SK-MEL-5 (cell line): Measurements from ENCODE around the gene MLLT10. TPM values are rescaled to one million over a fixed set of nuclear protein-coding genes. Genes with fewer than 3 reads are reported as not detected.

ENCODE experiments used
- DNase-seq: peaks from one replicate; pipeline ENCODE4 v3.0.0-alpha.2; 2016; ENCODE audit warnings: low read depth, low spot score
- in situ Hi-C: cut with HindIII; loops from 2 replicates; pipeline ENCODE4 v1.10.0; 2016; ENCODE audit warnings: low sequenced_read_pairs, high pct_unique_total_duplicates, low pct_unique_long_range_greater_than_20kb
- total RNA-seq: library from RNA; depleted of rRNA; stranded (reverse); fragments of >200 nt; shearing (Covaris generic); gene quantifications from 2 replicates; pipeline ENCODE4 v1.2.3, GENCODE V29; 2014

The MLLT10 gene
- total RNA-seq, 1 experiment from 2014 or later = 24.8 TPM

DNA sequence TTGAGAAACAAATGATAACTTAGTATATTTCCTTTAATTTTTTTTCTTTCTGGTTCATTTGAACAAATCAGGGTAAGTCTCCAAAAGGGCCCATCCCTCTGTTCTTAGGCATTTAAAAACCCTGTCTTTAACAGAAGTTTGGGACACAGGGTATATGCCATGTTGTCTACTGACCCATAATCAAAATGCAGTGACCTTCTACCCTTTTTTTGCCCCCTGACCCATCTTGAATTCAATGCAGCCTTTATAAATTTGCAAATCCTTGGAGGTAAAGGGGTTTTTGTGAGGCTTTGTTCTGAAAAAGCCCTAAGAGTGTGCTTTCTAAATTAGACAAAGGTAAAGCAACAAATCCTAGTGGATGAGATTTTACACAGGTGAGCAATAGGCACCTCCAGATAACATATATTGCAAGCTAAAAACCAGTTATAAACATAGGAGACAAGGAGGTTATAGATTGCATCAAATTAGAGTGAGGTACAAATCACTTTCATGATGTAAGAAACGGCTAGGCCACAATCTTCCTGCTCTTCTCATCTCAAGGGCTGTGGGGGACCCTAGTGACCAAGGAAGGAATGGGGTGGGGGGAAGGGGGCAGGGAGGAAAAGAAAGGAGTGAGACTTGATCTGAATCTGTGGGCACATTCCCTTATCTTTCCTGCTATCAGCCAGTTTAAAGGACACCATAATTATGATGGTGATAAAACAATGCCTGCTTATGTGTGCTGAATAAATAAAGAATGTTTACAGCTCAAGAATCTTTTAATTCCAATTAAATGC lies 11.2 kb upstream of the MLLT10 start:
- no peak for DNase-seq
- in situ Hi-C loops = no loop called here

DNA sequence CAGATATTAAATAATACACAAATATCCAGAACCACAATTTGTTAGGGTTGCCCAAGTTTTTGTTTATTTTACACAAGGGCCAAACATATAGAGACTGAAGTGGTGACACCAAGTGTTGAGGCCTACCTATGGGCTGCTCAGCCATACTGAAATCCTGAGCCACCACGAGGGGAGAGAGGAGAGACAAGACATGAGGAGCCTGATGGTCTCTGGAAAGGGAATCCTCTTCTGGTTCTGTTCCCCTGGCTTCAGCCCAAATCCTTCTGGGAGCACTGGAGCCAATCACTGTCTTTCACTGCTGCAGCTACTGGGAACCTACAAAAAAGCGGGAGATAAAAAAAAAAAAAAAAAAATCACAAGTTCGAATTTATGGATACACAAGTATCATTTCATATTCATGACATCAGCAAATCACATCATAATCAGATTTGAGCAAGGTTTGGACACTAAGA lies 10.4 kb upstream of the MLLT10 start:
- DNase-seq = no peak
- in situ Hi-C loops = no loop called here

DNA sequence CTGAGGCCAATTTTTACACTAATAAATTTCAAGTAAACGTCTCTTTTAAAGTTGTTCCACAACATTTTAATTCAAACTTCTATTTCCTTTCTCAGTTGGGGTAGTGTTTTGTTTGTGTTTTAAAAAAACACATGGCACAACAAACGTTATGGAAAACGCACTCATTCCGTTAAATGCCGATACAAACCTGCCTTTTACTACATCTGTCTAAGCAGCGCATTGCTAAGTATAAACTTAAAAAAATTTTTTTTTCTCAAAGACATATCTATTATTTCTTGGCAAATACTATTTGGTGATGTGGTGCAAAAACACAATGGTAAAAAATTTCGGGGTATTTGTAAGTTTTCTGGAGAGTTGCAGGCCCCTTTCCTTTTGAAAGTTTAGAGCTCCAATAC lies 9.9 kb upstream of the MLLT10 start:
- no peak for DNase-seq
- in situ Hi-C loops = no loop called here

DNA sequence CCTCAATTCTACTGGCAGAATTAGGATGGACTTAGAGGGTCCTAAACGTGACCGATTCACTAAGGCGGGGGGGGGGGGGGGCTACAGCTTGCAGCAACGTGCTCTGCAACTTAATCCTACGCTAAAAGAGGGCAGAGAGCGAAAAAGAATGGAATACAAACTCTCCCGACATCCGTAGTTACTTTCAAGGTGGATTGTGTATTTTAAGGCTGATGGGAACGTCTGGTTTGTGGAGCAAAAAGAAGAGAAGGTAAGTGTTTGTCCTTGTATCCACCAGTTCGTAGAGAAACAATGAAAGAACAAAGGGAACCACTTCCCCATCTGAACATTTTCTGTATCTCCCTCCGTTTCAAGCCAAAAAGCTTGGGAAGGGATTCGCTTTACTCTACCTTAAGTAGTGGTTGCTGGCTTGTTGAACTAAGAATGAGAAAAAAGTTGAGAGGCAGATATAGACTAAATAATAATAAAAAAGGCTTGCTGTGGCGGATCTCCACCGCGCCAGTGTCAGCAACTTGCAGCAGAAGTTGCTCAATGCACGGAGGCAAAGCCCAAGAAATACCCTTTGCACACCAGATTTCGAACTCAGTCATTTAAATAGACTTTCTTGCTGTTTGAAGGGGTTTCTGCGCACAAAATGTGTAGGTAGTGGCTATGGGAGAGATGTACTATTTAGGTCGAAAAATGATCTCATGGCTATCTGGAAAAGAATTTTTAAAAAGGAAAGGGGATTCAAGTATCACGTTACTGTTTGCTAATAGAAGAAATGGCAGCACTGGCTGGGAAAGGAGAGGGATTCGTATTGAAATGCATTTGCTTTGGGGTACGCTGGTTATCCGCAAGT lies 9.3 kb upstream of the MLLT10 start:
- in situ Hi-C loops = no loop called here
- DNase-seq = no peak

DNA sequence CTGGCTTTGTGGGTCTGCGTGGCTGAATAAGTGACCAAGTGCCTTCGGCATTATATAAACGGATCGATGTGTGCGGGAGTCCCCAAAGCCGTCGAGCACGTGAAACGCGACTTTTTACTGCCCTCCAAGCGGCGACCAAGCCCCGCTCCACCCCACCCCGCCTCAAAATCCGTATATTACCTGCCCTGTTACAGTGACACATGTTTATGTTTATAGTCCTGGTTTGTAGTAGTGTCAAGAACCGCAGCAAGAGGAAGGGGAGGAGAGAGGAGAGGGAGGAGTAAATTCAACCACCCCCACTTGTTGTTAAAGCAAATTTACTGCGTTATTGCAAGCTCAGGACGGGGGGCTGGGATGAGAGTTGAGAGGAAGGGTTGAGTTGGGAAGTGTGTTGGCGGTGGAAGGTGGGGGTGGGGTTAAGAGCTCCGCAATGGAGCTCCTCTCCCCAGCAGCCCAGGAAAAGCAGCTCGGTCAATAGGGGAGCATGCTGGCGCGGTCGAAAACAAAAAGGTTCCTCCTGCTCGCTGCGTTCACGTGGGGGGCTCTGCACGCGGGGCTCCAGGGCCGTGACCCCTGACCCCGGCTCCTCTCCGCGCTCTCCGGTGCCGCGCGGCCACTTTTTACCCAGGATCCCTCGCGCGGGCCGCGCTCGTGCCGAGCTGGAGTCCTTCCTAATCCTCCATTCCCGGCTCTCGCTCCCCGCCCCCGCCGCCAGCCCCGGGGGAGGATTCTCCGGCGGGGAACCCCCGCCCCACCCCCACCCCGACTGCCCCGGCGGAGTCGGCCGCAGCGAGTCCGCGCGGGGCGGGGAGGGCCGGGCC lies 8.5 kb upstream of the MLLT10 start, which contains the start of gene SKIDA1:
Gene SKIDA1, minus strand, starts transcription at position 316 of the 821 bp plus-strand sequence. CDS start 7,860 bp downstream, outside the sequence.
- in situ Hi-C loops = no loop called here

DNA sequence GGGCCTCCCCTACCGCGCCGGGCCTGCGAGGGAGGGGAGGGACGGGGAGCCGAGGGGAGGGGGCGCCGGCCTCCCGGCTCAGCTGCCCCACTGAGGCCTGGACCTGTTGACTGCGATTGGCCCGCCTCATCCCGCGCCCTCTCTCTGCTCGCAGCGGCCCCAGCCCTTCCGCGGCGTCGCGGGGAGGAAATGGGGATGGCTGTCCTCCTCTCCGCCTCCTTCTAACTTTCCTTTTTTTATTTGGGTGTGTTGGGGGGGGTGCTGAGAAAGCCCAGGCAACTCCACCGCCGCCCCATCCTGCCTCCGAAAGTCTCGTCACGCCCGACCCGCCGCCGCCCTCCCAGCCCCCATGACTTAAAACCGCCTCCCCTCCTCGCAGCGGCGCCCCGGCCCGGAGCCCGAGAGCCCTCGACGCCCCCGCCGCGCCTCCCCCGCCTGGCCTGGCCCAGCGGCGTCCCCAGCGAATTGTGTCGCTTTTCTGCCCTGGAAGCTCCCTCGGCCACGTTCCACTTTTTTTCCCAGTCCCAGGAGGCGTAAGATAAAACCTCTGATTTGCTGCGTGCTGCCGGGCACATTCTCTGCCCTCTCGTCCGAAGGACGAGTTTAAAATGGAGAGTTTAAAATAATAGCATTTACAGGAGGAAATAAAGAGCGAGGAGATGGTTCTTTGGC lies 7.7 kb upstream of the MLLT10 start:
- in situ Hi-C loops = no loop called here
- DNase-seq = peak; percentile 41

More for the DNA sequence above, 8.5 kb upstream of the MLLT10 start, which contains the start of gene SKIDA1:
- DNase-seq = peak; percentile 61

DNA sequence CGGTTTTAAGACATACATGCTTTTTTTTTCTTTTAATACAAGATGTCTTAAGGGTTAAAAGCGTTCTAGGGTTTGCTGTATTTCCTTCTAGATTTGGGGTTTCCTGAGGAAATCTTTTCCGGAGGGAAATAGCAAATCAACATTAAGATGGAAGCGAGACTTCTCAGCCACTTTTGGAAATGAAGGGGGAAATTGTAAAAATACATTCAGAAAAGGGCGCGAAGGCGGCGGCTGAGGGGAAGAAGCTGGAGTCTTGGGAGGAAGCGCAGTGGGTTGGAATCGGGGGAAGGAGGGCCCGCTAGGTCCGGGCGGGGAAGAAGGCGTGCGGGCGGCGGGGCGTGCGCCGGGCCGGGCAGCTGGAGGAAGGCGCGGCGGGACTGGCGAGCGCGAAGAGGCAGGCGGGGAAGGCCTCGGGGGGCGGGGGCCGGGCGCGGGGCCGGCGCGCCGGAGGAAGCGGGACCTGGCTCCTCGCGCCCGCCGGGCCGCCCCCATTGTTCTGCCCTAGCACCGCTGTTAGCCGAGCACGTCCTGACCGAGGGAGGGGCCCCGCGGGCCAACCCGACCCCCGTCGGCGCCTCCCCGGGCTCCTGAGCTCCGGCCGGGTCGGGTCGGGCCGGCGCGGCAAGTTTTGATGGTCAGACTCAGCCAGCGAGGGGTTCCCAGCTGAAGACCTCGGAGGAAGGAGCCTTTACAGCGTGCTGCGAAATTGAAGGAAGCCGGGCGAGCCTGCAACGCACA lies 7.0 kb upstream of the MLLT10 start:
- in situ Hi-C loops = no loop called here
- peak; percentile 40 for DNase-seq

DNA sequence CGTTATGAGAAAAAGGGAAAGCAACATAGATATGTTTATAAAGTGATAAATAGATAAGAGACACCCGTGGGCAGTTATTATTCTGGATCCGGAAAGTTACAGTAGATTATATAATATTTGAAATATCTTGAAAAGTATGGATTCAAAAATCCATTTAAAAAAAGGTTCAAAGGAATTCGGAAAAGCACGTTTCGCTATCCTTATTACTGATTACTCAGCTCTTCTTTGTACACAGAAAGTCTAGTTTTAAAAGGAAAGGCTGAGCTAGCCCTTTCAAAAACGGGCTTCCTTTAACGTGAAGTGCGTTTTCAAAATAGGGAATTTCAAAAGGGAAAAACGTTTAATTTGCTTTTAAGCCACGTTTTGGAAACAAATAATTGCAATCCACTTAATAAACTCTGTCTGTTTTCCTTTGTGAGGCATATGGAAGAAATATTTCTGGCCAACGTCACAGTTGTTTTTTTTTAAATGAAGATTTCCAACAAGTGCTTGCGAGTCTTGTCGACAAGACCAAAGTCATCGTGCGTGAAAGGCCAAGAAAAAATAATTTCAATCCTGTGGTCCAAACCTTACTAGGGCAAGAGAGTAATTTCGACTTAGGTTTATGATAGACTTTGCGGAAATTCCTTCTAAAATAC lies 6.3 kb upstream of the MLLT10 start:
- DNase-seq = peak; percentile 26
- in situ Hi-C loops = no loop called here

DNA sequence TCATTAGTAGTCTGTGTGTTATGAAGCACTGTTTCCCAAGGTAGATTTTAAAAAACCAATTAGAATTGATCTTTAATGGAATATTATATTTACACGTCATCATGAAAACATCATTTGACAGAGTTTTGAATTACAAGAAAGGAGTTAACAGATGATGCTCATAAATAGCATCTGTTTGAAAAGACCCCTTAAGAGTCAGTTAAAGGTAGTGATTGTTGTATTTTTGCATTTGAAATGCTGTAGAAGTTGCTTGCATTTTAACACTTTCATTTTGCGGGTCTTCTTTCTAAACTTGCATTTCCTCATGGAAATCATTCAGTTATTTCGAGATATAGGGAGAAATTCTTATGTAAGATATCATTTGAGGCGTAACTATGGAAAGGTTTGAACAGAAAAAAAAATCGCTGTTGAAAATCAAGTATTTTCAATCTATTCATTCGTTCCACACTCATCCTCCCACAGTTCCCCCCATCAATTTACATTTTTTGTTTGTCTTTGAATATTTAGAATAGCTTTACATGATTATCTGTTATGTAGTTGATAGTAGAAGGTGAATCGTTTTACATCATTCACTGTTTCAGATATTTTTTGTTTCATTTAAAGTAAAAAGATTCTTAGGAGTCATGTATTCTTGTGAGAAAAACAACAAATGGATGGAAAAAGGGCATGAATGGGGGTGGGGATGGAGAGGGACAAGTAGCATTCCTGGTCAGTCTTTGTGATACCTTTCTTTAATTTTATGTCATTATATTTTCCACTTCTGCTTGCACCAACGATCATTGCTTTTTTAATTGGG lies 5.6 kb upstream of the MLLT10 start:
- no peak for DNase-seq
- in situ Hi-C loops = no loop called here

DNA sequence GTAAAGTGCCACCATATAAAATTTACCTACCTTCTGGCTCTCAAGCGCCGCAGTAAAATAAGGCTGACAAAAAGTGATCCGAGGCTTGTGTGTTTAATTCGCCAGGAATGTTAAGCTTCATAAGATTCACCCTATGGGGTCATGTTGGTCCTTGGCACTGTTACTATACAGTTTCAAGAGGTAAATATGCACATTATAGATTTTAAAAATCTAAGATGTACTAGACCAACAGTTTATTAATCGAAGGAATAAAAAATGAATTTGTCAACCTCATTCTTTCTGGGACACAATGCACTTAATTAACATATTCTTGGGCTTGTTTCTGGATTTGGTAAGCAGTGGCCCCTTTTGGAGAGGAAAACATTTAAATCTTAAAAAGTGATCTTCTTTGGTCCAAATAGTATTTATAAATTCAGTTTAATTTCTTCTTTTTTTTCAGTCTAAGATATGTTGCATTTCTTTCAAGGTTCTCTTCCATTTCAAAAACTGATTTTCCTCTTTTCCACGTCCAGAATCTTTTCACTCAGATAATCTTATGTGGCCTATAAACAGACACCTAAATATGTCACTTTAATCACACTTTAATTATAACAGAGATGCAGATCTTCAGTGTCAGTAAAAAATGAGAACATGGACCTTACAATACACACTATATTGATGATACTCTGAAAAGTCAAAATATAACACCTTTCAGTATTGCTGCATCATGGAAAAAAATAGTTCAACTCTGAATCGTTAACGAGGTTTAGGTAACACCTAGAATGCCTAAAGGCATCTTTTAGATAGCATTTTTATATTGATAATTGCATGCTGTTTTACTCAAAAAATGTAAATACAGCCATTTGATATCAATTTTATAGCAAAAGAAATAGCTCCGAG lies 4.8 kb upstream of the MLLT10 start:
- DNase-seq = no peak
- in situ Hi-C loops = no loop called here

DNA sequence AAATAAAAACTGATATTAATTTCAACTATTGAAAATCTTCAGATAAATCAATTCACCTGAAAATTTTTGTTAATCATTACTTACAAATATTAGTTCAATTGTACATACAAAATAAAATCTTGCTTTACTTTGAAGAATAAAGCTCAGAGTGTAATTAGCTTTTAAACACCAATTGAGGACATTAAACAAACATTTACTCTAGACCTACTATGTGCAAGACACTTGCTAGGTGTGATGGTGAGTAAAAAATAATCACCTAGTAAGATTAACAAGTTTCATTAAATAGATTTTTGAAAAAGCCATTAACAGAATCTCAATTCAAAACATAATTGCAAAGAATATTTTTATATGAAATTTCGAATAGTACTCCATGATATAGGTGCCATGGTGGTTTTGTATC lies 3.9 kb upstream of the MLLT10 start:
- in situ Hi-C loops = no loop called here
- no peak for DNase-seq

DNA sequence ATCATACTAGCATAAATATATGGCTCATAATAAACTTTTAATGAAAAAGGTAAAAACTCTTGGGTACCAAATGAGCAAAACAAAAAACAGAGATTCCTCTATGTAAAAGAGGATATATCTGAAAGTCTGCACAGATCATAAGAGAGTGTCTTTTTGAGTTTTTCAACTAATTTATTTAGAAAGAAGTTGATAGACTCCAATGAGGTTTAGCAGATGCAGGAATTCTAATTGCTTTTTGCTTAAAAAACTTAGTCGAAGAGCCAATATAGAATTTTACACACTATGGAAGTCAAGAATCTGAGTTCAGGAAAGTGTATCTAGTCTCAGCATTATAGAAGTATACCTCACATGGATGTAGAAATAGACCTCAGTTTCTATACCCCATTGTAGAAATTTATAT lies 3.4 kb upstream of the MLLT10 start:
- in situ Hi-C loops = no loop called here

DNA sequence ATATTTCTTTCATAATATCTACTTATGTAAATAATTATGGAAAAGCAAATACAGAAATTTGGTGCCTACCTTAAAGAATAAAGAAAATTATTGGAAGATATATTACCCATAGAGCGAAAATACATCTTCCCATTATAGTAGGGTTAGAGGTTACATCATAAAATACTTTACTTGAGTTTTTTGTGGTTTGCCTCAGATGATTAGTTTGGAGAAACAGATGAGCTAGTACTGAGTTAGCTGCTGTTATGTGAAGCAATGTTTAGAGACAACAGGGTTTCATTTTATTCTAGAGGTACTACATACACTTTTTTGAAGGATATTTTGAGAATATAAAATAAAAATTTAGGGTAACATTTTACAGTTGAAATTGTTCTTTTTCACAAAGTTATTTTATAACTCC lies 2.9 kb upstream of the MLLT10 start:
- no peak for DNase-seq
- in situ Hi-C loops = no loop called here

More for the DNA sequence above, 3.4 kb upstream of the MLLT10 start:
- DNase-seq = no peak

DNA sequence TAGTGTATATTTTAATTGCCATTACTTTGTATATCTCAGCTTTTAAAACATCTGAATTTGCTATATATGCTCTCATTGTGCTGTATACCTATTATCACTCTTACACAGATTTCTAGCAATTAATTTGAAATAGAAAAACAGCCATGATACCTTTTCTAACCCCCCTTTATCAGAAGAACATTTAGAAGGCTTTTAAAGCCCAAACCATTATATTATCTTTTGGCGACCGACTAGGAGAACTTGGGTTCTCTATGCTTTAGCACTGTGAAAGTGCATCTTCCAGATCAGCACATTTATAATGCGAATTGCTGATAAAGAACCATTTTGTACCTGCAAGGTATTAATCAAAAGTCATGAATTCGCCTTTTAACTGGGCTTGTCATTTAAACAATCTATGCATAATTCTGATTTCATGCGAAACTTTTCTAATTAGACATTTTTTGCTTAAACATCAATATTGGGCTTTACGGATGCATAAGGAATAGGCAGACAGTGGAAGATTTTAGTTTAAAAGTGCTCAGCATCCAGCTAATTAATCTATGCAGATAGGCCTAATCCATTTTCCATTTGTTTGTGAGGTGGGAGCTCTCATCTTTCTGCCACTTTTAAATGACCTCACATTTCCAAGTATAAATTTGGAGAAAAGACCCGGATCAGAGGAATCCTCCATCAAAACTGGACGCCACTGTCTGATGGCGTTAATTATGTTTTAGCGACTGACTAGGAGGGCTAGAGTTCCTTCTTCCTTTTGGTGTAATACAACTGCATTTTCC lies 1.2 kb upstream of the MLLT10 start:
- peak; percentile 25 for DNase-seq
- in situ Hi-C loops = no loop called here
